ENCODE results near the gene CAMSAP1. TPM values are rescaled to one million over a fixed set of nuclear protein-coding genes. Genes with fewer than 3 reads are reported as not detected.
A peak's percentile ranks its signal among the peaks of the same experiment; 100 is the strongest.

The CAMSAP1 gene
- total RNA-seq, 1 experiment from 2014 or later, result 52.7 TPM

- Histone ChIP-seq H3K23ac (ENCODE audit: insufficient read length, low read depth, low read length) (no peak overlapping the region), H2BK5ac (ENCODE audit: insufficient read length, low read length) (no peak overlapping the region), H2BK120ac (ENCODE audit: low read depth, low read length, poor library complexity, severe bottlenecking) (no peak overlapping the region), H3K4me1 (ENCODE audit: insufficient read depth, low read length) (peaks cover 3% of the 10 kb centered on the region; the same call in 1 of the 2 replicates), H3K27ac (ENCODE audit: insufficient read length, low read depth, low read length) (no peak overlapping the region), H2AFZ (ENCODE audit: low read length) (no peak overlapping the region), H3K9me3 (ENCODE audit: control insufficient read depth, low read depth, low read length) (no peaks in the 10 kb centered on the region), H3K79me1 (ENCODE audit: insufficient read depth, low read depth, low read length, poor library complexity, severe bottlenecking) (peaks cover 5% of the 10 kb centered on the region), H3K27me3 (ENCODE audit: insufficient read depth, low read length) (no peaks in the 10 kb centered on the region), H3K14ac (ENCODE audit: insufficient read depth, low read length) (no peak overlapping the region), H3K56ac (ENCODE audit: insufficient read length, low read depth, low read length) (no peak overlapping the region), H2AK5ac (ENCODE audit: insufficient read length, low read length) (no peak overlapping the region), H4K91ac (ENCODE audit: insufficient read length, low read depth, low read length) (no peak overlapping the region), H4K8ac (replicated peaks; ENCODE audit: insufficient read length, low read depth, low read length) (no peak overlapping the region), H4K20me1 (ENCODE audit: control insufficient read depth, insufficient read depth, insufficient read length) (peaks cover 2% of the 10 kb centered on the region), H3K4me2 (ENCODE audit: insufficient read depth, insufficient read length, low read length) (no peak overlapping the region), H3K23me2 (ENCODE audit: insufficient read length, low read depth, low read length, poor library complexity, severe bottlenecking) (no peaks in the 10 kb centered on the region), H2BK20ac (ENCODE audit: low read depth, low read length, poor library complexity, severe bottlenecking) (no peak overlapping the region), H3K9ac (ENCODE audit: extremely low read depth, insufficient read length, low read length) (no peak overlapping the region), H4K5ac (ENCODE audit: insufficient read length, low read depth, low read length) (no peak overlapping the region), H2BK12ac (ENCODE audit: insufficient read length, low read depth, low read length) (no peak overlapping the region), H2BK15ac (ENCODE audit: low read depth, low read length) (no peak overlapping the region), H3K4ac (ENCODE audit: low read depth, low read length) (no peak overlapping the region), H3T11ph (ENCODE audit: low read length) (no peak overlapping the region), H3K79me2 (ENCODE audit: insufficient read depth, low read length) (peaks cover 9% of the 10 kb centered on the region; the same call in 1 of the 2 replicates), H3K18ac (ENCODE audit: insufficient read length, low read depth, low read length) (no peak overlapping the region)
- Mint-ChIP-seq H3K27ac (peak overlapping the region; percentile 2 to 32 (median 31); a peak in 2 of 7 replicates), H3K27me3 (ENCODE audit: low read depth) (no peaks in the 10 kb centered on the region), H3K9me3 (peaks cover 12 to 17% of the 10 kb centered on the region in 2 experiments), H3K36me3 (ENCODE audit: insufficient read depth in 1 of 3, low read depth in 3 of 3) (peaks cover 21 to 30% (median 23%) of the 10 kb centered on the region in 3 experiments), H3K4me3 (no peak overlapping the region), H3K4me1 (peaks cover 10 to 16% of the 10 kb centered on the region in 2 experiments)
- no CpG with 5 or more reads among the region's 7 CpGs for WGBS (ENCODE audit: extremely low coverage, insufficient read length, low lambda C conversion rate)
- no peak for DNase-seq
- no peak for TF ChIP-seq CTCF (conservative IDR thresholded peaks at IDR 0.05)
Measured at GRCh38 chr9:135840539-135840938, 66.8 kb downstream of the CAMSAP1 start.

Data from H9 (cell line).